ENCODE results near the gene OR2L2.
"Not testable (repeated sequence)": the region's sequence is repeated elsewhere in the genome, so short reads cannot be mapped to it uniquely, and the experiment has no call there.

OR2L2 gene

GRCh38 chr1:248055261-248055660, 25.4 kb downstream of the OR2L2 start:
- Histone ChIP-seq H3K4me1 (ENCODE audit: insufficient read depth, low read length, poor library complexity, severe bottlenecking) (no peaks in the 10 kb centered on the region), H3K9me3 (ENCODE audit: insufficient read depth, low read depth, low read length) (no peaks in the 10 kb centered on the region), H2AFZ (ENCODE audit: low read length) (no peak overlapping the region), H3K4me2 (ENCODE audit: low read depth, low read length, poor library complexity, severe bottlenecking) (no peak overlapping the region), H3K9me2 (replicated peaks; ENCODE audit: low read depth, low read length) (no peaks in the 10 kb centered on the region), H4K20me1 (ENCODE audit: insufficient read depth, low read length, poor library complexity, severe bottlenecking) (no peaks in the 10 kb centered on the region), H3F3A (ENCODE audit: low read depth) (no peaks in the 10 kb centered on the region), H3K79me2 (ENCODE audit: insufficient read depth, low read length) (no peaks in the 10 kb centered on the region), H3K9ac (ENCODE audit: low read depth, low read length, poor library complexity, severe bottlenecking) (no peak overlapping the region), H3K4me3 (ENCODE audit: low read length, poor library complexity, severe bottlenecking) (no peak overlapping the region), H3K27me3 (ENCODE audit: insufficient read depth, low read length, poor library complexity, severe bottlenecking) (no peaks in the 10 kb centered on the region), H3K36me3 (ENCODE audit: insufficient read depth, low read length) (no peaks in the 10 kb centered on the region)
- TF ChIP-seq CTCF (conservative IDR thresholded peaks at IDR 0.05; ENCODE audit: low read length): no peak
- no peak for TF ChIP-seq EZH2phosphoT487 (IDR thresholded peaks at IDR 0.05; ENCODE audit: borderline replicate concordance)

DNA sequence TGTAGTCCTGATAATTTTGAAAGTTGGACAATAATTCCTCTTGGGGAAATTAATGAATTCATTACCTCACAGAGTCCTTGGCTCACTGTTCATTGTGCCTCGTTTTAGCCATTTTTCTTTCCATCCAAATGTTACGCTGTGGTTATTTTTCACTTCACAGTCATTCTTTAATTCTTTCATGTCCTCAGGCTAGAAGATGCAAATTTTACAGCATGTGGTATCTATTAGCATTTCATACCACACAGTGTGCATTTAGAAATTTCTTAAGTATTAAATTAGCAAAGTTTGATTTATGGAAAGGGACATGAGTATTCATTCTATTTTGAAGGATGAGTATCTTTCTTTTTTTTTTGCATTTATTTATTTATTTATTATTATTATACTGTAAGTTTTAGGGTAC, 35.2 kb downstream of the OR2L2 start:
- no peaks in the 10 kb centered on the region for H3F3A ChIP-seq (ENCODE audit: low read depth)
- TF ChIP-seq CTCF (conservative IDR thresholded peaks at IDR 0.05; ENCODE audit: low read length) (no peak), EZH2phosphoT487 (IDR thresholded peaks at IDR 0.05; ENCODE audit: borderline replicate concordance) (no peak)
- no peak overlapping the region for H3K4me2 ChIP-seq (ENCODE audit: low read depth, low read length, poor library complexity, severe bottlenecking)
- no peaks in the 10 kb centered on the region for H3K27me3 ChIP-seq (ENCODE audit: insufficient read depth, low read length, poor library complexity, severe bottlenecking)
- no peaks in the 10 kb centered on the region for H3K36me3 ChIP-seq (ENCODE audit: insufficient read depth, low read length)
- 0 out of 2 replicates have a peak, but pooled peaks cover 4% of the 10 kb centered on the region for H3K9me2 ChIP-seq (replicated peaks; ENCODE audit: low read depth, low read length)
- no peak overlapping the region for H2AFZ ChIP-seq (ENCODE audit: low read length)
- no peaks in the 10 kb centered on the region for H3K9me3 ChIP-seq (ENCODE audit: insufficient read depth, low read depth, low read length)
- H3K4me1 ChIP-seq (ENCODE audit: insufficient read depth, low read length, poor library complexity, severe bottlenecking): no peaks in the 10 kb centered on the region
- H4K20me1 ChIP-seq (ENCODE audit: insufficient read depth, low read length, poor library complexity, severe bottlenecking): no peaks in the 10 kb centered on the region
- no peaks in the 10 kb centered on the region for H3K79me2 ChIP-seq (ENCODE audit: insufficient read depth, low read length)
- H3K4me3 ChIP-seq (ENCODE audit: low read length, poor library complexity, severe bottlenecking): no peak overlapping the region
- no peak overlapping the region for H3K9ac ChIP-seq (ENCODE audit: low read depth, low read length, poor library complexity, severe bottlenecking)

DNA sequence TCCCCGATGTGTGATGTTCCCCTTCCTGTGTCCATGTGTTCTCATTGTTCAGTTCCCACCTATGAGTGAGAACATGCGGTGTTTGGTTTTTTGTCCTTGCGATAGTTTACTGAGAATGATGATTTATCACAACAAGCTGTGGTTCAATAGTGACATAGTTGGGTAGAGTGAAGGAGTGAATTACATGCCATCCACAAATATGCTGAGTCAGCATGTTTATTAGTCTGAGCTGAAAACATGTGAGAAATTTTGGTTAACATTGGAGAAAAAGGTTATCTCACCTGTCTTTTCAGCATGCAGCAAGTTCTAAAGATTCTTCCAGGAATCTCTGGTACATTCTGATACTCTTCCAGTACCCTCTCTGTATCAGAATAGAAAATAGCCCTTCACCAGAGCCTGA, 35.7 kb downstream of the OR2L2 start:
- Histone ChIP-seq H3K9me2 (replicated peaks; ENCODE audit: low read depth, low read length) (0 out of 2 replicates have a peak, but pooled peaks cover 4% of the 10 kb centered on the region), H3K9ac (ENCODE audit: low read depth, low read length, poor library complexity, severe bottlenecking) (no peak overlapping the region), H3K4me2 (ENCODE audit: low read depth, low read length, poor library complexity, severe bottlenecking) (no peak overlapping the region), H3K79me2 (ENCODE audit: insufficient read depth, low read length) (no peaks in the 10 kb centered on the region), H3K36me3 (ENCODE audit: insufficient read depth, low read length) (no peaks in the 10 kb centered on the region), H4K20me1 (ENCODE audit: insufficient read depth, low read length, poor library complexity, severe bottlenecking) (no peaks in the 10 kb centered on the region), H3K9me3 (ENCODE audit: insufficient read depth, low read depth, low read length) (no peaks in the 10 kb centered on the region), H3K4me3 (ENCODE audit: low read length, poor library complexity, severe bottlenecking) (no peak overlapping the region), H3K27me3 (ENCODE audit: insufficient read depth, low read length, poor library complexity, severe bottlenecking) (no peaks in the 10 kb centered on the region), H2AFZ (ENCODE audit: low read length) (no peak overlapping the region), H3K4me1 (ENCODE audit: insufficient read depth, low read length, poor library complexity, severe bottlenecking) (no peaks in the 10 kb centered on the region), H3F3A (ENCODE audit: low read depth) (no peaks in the 10 kb centered on the region)
- no peak for TF ChIP-seq CTCF (conservative IDR thresholded peaks at IDR 0.05; ENCODE audit: low read length)
- no peak for TF ChIP-seq EZH2phosphoT487 (IDR thresholded peaks at IDR 0.05; ENCODE audit: borderline replicate concordance)

- not testable (repeated sequence) for H3F3A ChIP-seq (ENCODE audit: low read depth); H3K9me3 ChIP-seq (ENCODE audit: insufficient read depth, low read depth, low read length)
Measured at GRCh38 chr1:248083864-248084263, 54.0 kb downstream of the OR2L2 start.

More at GRCh38 chr1:248083864-248084263, 54.0 kb downstream of the OR2L2 start:
- H3K9me2 ChIP-seq (replicated peaks; ENCODE audit: low read depth, low read length); H3K36me3 ChIP-seq (ENCODE audit: insufficient read depth, low read length); H3K27me3 ChIP-seq (ENCODE audit: insufficient read depth, low read length, poor library complexity, severe bottlenecking); H2AFZ ChIP-seq (ENCODE audit: low read length); H4K20me1 ChIP-seq (ENCODE audit: insufficient read depth, low read length, poor library complexity, severe bottlenecking); H3K79me2 ChIP-seq (ENCODE audit: insufficient read depth, low read length); H3K4me3 ChIP-seq (ENCODE audit: low read length, poor library complexity, severe bottlenecking); H3K4me2 ChIP-seq (ENCODE audit: low read depth, low read length, poor library complexity, severe bottlenecking); H3K4me1 ChIP-seq (ENCODE audit: insufficient read depth, low read length, poor library complexity, severe bottlenecking); H3K9ac ChIP-seq (ENCODE audit: low read depth, low read length, poor library complexity, severe bottlenecking): not testable (repeated sequence)

Measured in Loucy (cell line).